PC-3 (cell line): ENCODE measurements around the gene DIAPH3. TPM values are rescaled to one million over a fixed set of nuclear protein-coding genes. Genes with fewer than 3 reads are reported as not detected.

Experiments
- ATAC-seq: fragments of 200-7000 bp; cut with Tn5 transposase; 2 replicates; pipeline ENCODE4 v1.9.1; 2020; ENCODE audit warnings: mild to moderate bottlenecking, moderate library complexity
- BruUV-seq: library from RNA; stranded (reverse); fragments of 400-500 nt; replicated peaks from 2 replicates; lab custom pipeline; 2021; lab: Mats Ljungman, UMichigan
- CTCF ChIA-PET: fragments of 300-600 bp; sonication (Branson Sonifier 250); formaldehyde crosslinking; loops from one replicate; lab custom pipeline; 2022; ENCODE audit warnings: antibody characterized with exemption; lab: Charles Lee
- POLR2A ChIA-PET: fragments of 300-600 bp; sonication (Branson Sonifier 250); formaldehyde crosslinking; loops from one replicate; lab custom pipeline; 2022; ENCODE audit warnings: antibody characterized with exemption; ENCODE audit not compliant: unreplicated experiment; lab: Charles Lee
- DNase-seq: peaks from one replicate; pipeline ENCODE4 v3.0.0-alpha.2; 2015
- H2AFZ ChIP-seq: fragments of 300-600 bp; sonication (generic); 2 replicates; pipeline ENCODE4 v1.6.0; 2016; ENCODE audit warnings: antibody characterized with exemption, low read length
- H3F3A ChIP-seq: fragments of 300-600 bp; sonication (generic); one replicate; pipeline ENCODE4 v1.6.0; 2017; ENCODE audit warnings: antibody characterized with exemption, low read length, control low read depth, mild to moderate bottlenecking; ENCODE audit not compliant: unreplicated experiment
- H3K27ac ChIP-seq: fragments of 300-600 bp; sonication (generic); 2 replicates; pipeline ENCODE4 v1.5.1; 2016; ENCODE audit warnings: mild to moderate bottlenecking, low read length
- H3K27me3 ChIP-seq: fragments of 300-600 bp; sonication (generic); 2 replicates; pipeline ENCODE4 v1.6.1; 2016; ENCODE audit warnings: low read length, mixed read lengths
- H3K36me3 ChIP-seq: fragments of 300-600 bp; sonication (generic); 2 replicates; pipeline ENCODE4 v1.6.1; 2016; ENCODE audit warnings: low read depth, mixed run types, low read length, mixed read lengths
- H3K4me1 ChIP-seq: fragments of 300-600 bp; sonication (generic); 2 replicates; pipeline ENCODE4 v1.5.1; 2016; ENCODE audit warnings: low read length; ENCODE audit not compliant: insufficient read depth
- H3K4me2 ChIP-seq: fragments of 300-600 bp; sonication (generic); 2 replicates; pipeline ENCODE4 v1.6.0; 2016; ENCODE audit warnings: low read length
- H3K4me3 ChIP-seq: fragments of 300-600 bp; sonication (generic); 2 replicates; pipeline ENCODE4 v1.5.1; 2016; ENCODE audit warnings: mild to moderate bottlenecking, low read length, mixed read lengths
- H3K79me2 ChIP-seq: fragments of 300-600 bp; sonication (generic); 2 replicates; pipeline ENCODE4 v1.6.1; 2017; ENCODE audit warnings: low read length, mixed read lengths
- H3K9ac ChIP-seq: fragments of 300-600 bp; sonication (generic); 2 replicates; pipeline ENCODE4 v1.6.0; 2016; ENCODE audit warnings: mild to moderate bottlenecking, low read length
- H3K9me2 ChIP-seq: fragments of 300-600 bp; sonication (generic); replicated peaks from 2 replicates; pipeline ENCODE4 v1.6.1; 2016; ENCODE audit warnings: mixed run types, low read length, mixed read lengths
- H3K9me3 ChIP-seq: fragments of 300-600 bp; sonication (generic); 2 replicates; pipeline ENCODE4 v1.6.1; 2016; ENCODE audit warnings: low read length, mixed read lengths
- H4K20me1 ChIP-seq: fragments of 300-600 bp; sonication (generic); 2 replicates; pipeline ENCODE4 v1.6.1; 2016; ENCODE audit warnings: low read length, mixed read lengths
- EZH2 ChIP-seq: fragments of 300-600 bp; sonication (generic); IDR thresholded peaks from one replicate; pipeline ENCODE4 v1.6.1; 2017; ENCODE audit warnings: antibody characterized with exemption, mild to moderate bottlenecking, low read length; ENCODE audit not compliant: unreplicated experiment
- EZH2phosphoT487 ChIP-seq: fragments of 300-600 bp; sonication (generic); IDR thresholded peaks from 2 replicates; pipeline ENCODE4 v1.6.1; 2018; ENCODE audit warnings: mild to moderate bottlenecking, antibody characterized with exemption, low read length, borderline replicate concordance
- intact Hi-C: fragments of 100-400 bp; cut with micrococcal nuclease; formaldehyde crosslinking; loops from 2 replicates; pipeline ENCODE4 v1.9.0; 2023
- total RNA-seq: library from RNA; depleted of rRNA; stranded (reverse); fragments of >200 nt; gene quantifications from 2 replicates; pipeline ENCODE4 v1.2.3, GENCODE V29; 2014
- TF ChIP-seq, protein P1 (sequence below): fragments of 300-600 bp; sonication (generic); conservative IDR thresholded peaks from 2 replicates; pipeline ENCODE4 v1.5.1; 2017; ENCODE audit warnings: antibody characterized with exemption, low read depth, mild to moderate bottlenecking, low read length

The DIAPH3 gene
- total RNA-seq, 1 experiment from 2014 or later: 7.6 TPM

DNA sequence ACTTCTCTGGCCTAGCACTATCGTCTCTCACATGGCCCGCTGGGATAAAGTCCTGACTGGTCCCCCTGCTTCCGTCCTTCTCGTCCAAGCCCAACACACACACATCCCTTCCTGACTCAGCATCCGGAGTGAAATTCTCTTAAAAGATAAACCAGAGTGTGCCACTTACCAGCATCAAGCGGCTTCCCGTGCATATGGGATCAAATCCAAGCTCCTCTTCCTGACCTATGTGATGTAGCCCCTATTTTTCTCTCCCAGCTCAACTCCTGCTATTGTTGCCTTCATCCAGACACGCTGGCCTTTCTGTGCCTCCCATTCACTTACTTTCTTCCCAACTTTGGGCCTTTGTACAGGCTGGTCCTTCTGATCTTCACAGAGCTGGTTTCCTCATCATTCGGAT lies 530.4 kb downstream of the DIAPH3 start:
- H3K36me3 ChIP-seq: no peaks in the 10 kb centered on the region
- DNase-seq (no peak), ATAC-seq (no peak)
- CTCF ChIA-PET: no interaction called here
- H2AFZ ChIP-seq: no peak overlapping the region
- TF ChIP-seq, protein P1, sequence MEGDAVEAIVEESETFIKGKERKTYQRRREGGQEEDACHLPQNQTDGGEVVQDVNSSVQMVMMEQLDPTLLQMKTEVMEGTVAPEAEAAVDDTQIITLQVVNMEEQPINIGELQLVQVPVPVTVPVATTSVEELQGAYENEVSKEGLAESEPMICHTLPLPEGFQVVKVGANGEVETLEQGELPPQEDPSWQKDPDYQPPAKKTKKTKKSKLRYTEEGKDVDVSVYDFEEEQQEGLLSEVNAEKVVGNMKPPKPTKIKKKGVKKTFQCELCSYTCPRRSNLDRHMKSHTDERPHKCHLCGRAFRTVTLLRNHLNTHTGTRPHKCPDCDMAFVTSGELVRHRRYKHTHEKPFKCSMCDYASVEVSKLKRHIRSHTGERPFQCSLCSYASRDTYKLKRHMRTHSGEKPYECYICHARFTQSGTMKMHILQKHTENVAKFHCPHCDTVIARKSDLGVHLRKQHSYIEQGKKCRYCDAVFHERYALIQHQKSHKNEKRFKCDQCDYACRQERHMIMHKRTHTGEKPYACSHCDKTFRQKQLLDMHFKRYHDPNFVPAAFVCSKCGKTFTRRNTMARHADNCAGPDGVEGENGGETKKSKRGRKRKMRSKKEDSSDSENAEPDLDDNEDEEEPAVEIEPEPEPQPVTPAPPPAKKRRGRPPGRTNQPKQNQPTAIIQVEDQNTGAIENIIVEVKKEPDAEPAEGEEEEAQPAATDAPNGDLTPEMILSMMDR: no peak
- TF ChIP-seq EZH2: no peak
- TF ChIP-seq EZH2phosphoT487: no peak
- H4K20me1 ChIP-seq: no peaks in the 10 kb centered on the region
- H3K9me3 ChIP-seq: no peaks in the 10 kb centered on the region
- no peak overlapping the region for H3K27ac ChIP-seq
- no TSS peak for BruUV-seq
- no peak overlapping the region for H3K9ac ChIP-seq
- no peaks in the 10 kb centered on the region for H3K4me1 ChIP-seq
- intact Hi-C loops: no loop called here
- H3K27me3 ChIP-seq: peaks cover 18% of the 10 kb centered on the region
- no peaks in the 10 kb centered on the region for H3F3A ChIP-seq
- no peaks in the 10 kb centered on the region for H3K9me2 ChIP-seq
- H3K79me2 ChIP-seq: no peaks in the 10 kb centered on the region
- POLR2A ChIA-PET: no interaction called here
- no peak overlapping the region for H3K4me2 ChIP-seq
- H3K4me3 ChIP-seq: no peak overlapping the region

GRCh38 chr13:59631271-59631670 lies 532.5 kb downstream of the DIAPH3 start:
- 0 out of 2 replicates have a peak, but pooled peaks cover 9% of the 10 kb centered on the region for H3K27me3 ChIP-seq
- H3F3A ChIP-seq: no peaks in the 10 kb centered on the region
- ChIA-PET POLR2A (no interaction called here), CTCF (no interaction called here)
- no peaks in the 10 kb centered on the region for H3K4me1 ChIP-seq
- no peaks in the 10 kb centered on the region for H3K9me2 ChIP-seq
- no peak overlapping the region for H3K4me2 ChIP-seq
- H3K36me3 ChIP-seq: no peaks in the 10 kb centered on the region
- no peak overlapping the region for H3K4me3 ChIP-seq
- TF ChIP-seq, protein P1: no peak
- TF ChIP-seq EZH2: no peak
- no peak for TF ChIP-seq EZH2phosphoT487
- DNase-seq (no peak), ATAC-seq (no peak)
- no peak overlapping the region for H2AFZ ChIP-seq
- intact Hi-C loops: no loop called here
- H3K9ac ChIP-seq: no peak overlapping the region
- H4K20me1 ChIP-seq: no peaks in the 10 kb centered on the region
- no peaks in the 10 kb centered on the region for H3K9me3 ChIP-seq
- no TSS peak for BruUV-seq
- no peaks in the 10 kb centered on the region for H3K79me2 ChIP-seq
- no peak overlapping the region for H3K27ac ChIP-seq

GRCh38 chr13:59625111-59625510 lies 538.6 kb downstream of the DIAPH3 start:
- H3K9ac ChIP-seq: no peak overlapping the region
- BruUV-seq: no TSS peak
- H3K27me3 ChIP-seq: peaks cover 15% of the 10 kb centered on the region; the same call in 1 of the 2 replicates
- H3K9me2 ChIP-seq: no peaks in the 10 kb centered on the region
- no peaks in the 10 kb centered on the region for H3F3A ChIP-seq
- POLR2A ChIA-PET: no interaction called here
- no peak overlapping the region for H3K4me2 ChIP-seq
- no peak for ATAC-seq
- H3K27ac ChIP-seq: no peak overlapping the region
- H4K20me1 ChIP-seq: no peaks in the 10 kb centered on the region
- no peaks in the 10 kb centered on the region for H3K79me2 ChIP-seq
- no peaks in the 10 kb centered on the region for H3K4me1 ChIP-seq
- no peak for DNase-seq
- H2AFZ ChIP-seq: no peak overlapping the region
- CTCF ChIA-PET: no interaction called here
- H3K36me3 ChIP-seq: no peaks in the 10 kb centered on the region
- intact Hi-C loops: no loop called here
- H3K4me3 ChIP-seq: no peak overlapping the region
- no peaks in the 10 kb centered on the region for H3K9me3 ChIP-seq
- TF ChIP-seq EZH2phosphoT487: no peak
- no peak for TF ChIP-seq EZH2
- TF ChIP-seq, protein P1: no peak
